Activated naive CD4-positive, alpha-beta T cell treated with anti-CD3 and anti-CD28 coated beads, Interleukin-2, amount 50 U/mL, for 72 hours (primary cell): ENCODE results near the gene SAMD14. TPM values are rescaled to one million over a fixed set of nuclear protein-coding genes. Genes with fewer than 3 reads are reported as not detected.

Source experiments
- ATAC-seq, 2 donors: fragments of 150-1000 bp; cut with Tn5 transposase; 2 replicates each; pipeline ENCODE4 v1.10.0; 2021; ENCODE audit warnings: mild to moderate bottlenecking in 2 of 2, moderate library complexity in 2 of 2
- DNase-seq, 2 donors: peaks; one replicate each; pipeline ENCODE4 v3.0.0; 2021 to 2022; ENCODE audit warnings: low spot score in 2 of 2
- H3K27ac Mint-ChIP-seq, 2 donors: one replicate each; pipeline ENCODE4 v1.8.0; 2022; ENCODE audit warnings: mild to moderate bottlenecking in 2 of 2, mixed read lengths in 2 of 2
- H3K36me3 Mint-ChIP-seq, 2 donors: one replicate each; pipeline ENCODE4 v1.8.0; 2022; ENCODE audit warnings: mixed read lengths in 2 of 2
- H3K9me3 Mint-ChIP-seq, 2 donors: one replicate each; pipeline ENCODE4 v1.8.0; 2022; ENCODE audit warnings: mixed read lengths in 2 of 2
- total RNA-seq, 2 donors: library from RNA; stranded (reverse); gene quantifications; one replicate each; pipeline ENCODE4 v1.2.3, GENCODE V29; 2022

The SAMD14 gene
- total RNA-seq, 2 donors from 2014 or later = 1.3 to 4.4 TPM

- no peak for ATAC-seq
These were observed 37.4 kb upstream of the SAMD14 start for GRCh38 chr17:50167371-50167770.

GRCh38 chr17:50166518-50167181 is 36.7 kb upstream of the SAMD14 start:
- ATAC-seq = no peak
- peaks cover 4 to 7% of the 10 kb centered on the region in 2 donors for H3K9me3 Mint-ChIP-seq
- peaks cover 0 to 4% of the 10 kb centered on the region in 2 donors for H3K36me3 Mint-ChIP-seq
- no peak for DNase-seq
- H3K27ac Mint-ChIP-seq = no peak overlapping the region

More at GRCh38 chr17:50167371-50167770, 37.4 kb upstream of the SAMD14 start:
- DNase-seq = no peak
- Mint-ChIP-seq H3K36me3 (peaks cover 0 to 3% of the 10 kb centered on the region in 2 donors), H3K9me3 (peaks cover 4% of the 10 kb centered on the region in 2 donors), H3K27ac (peak overlapping the region in 1 of 2 donors; percentile 79)

DNA sequence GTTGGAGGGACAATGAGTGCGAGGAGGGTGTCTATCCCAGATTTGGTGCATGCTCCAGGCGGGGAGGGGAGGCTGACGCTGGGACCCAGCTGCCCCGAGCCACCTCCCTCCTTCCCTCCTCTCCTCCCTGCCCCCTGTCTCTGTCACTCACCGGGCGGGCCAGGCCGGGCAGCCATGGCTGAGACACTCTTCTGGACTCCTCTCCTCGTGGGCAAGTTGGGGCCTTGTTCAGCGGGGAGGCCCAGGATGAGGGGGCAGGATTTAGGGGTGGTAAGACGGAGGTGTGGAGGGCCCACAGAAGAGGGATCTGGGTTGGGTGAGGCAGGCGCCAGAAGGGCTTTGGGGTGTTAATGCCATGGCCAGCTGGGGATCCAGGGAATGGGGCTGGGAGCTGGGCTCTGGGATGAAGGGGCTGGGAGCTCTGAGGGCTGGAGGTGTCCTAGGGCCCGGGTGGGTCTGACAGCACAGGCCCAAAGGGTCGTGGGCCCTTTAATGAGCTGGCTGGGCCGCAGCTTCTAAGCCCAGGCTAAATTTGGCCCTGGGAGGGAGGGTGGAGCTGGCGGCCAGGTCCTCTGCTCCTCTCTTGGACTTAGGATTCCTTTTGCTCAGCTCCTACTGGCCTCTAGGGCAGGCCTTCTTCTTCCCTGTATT is 36.0 kb upstream of the SAMD14 start, which contains the start of gene SGCA:
SGCA (plus strand) TSS at position 139 of the 651 bp plus-strand sequence; CDS start at position 175, 36 bp downstream.
- ATAC-seq (no peak), DNase-seq (no peak)
- Mint-ChIP-seq H3K9me3 (peaks cover 4 to 9% of the 10 kb centered on the region in 2 donors), H3K27ac (no peak within 1 kb of the TSS), H3K36me3 (peaks cover 0 to 4% of the 10 kb centered on the region in 2 donors)

GRCh38 chr17:50165466-50165865 is 35.5 kb upstream of the SAMD14 start:
- no peak overlapping the region for H3K27ac Mint-ChIP-seq
- peaks cover 4 to 9% of the 10 kb centered on the region in 2 donors for H3K9me3 Mint-ChIP-seq
- ATAC-seq (no peak), DNase-seq (no peak)
- peaks cover 0 to 4% of the 10 kb centered on the region in 2 donors for H3K36me3 Mint-ChIP-seq

- H3K27ac Mint-ChIP-seq = no peak overlapping the region
These were observed 35.1 kb upstream of the SAMD14 start for GRCh38 chr17:50165066-50165465.

DNA sequence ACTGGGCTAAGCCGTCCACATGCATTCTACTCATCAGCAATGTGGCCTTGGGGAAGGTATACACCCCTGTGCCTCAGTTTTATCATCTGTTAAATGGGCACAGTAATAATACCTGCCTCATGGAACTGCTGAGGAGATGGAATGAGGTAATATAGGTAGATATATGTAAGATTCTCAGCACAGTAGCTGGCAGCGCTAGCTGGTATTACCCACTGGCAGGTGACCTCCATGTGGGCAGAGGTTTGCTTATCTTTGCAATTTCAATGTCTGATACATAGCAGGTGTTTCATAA is 34.7 kb upstream of the SAMD14 start:
- no peak for DNase-seq
- no peak for ATAC-seq
- Mint-ChIP-seq H3K9me3 (peaks cover 4 to 9% of the 10 kb centered on the region in 2 donors), H3K27ac (no peak overlapping the region), H3K36me3 (peaks cover 0 to 4% of the 10 kb centered on the region in 2 donors)

More at GRCh38 chr17:50165066-50165465, 35.1 kb upstream of the SAMD14 start:
- Mint-ChIP-seq H3K36me3 (peaks cover 0 to 4% of the 10 kb centered on the region in 2 donors), H3K9me3 (peaks cover 4 to 9% of the 10 kb centered on the region in 2 donors)
- DNase-seq (no peak), ATAC-seq (no peak)

DNA sequence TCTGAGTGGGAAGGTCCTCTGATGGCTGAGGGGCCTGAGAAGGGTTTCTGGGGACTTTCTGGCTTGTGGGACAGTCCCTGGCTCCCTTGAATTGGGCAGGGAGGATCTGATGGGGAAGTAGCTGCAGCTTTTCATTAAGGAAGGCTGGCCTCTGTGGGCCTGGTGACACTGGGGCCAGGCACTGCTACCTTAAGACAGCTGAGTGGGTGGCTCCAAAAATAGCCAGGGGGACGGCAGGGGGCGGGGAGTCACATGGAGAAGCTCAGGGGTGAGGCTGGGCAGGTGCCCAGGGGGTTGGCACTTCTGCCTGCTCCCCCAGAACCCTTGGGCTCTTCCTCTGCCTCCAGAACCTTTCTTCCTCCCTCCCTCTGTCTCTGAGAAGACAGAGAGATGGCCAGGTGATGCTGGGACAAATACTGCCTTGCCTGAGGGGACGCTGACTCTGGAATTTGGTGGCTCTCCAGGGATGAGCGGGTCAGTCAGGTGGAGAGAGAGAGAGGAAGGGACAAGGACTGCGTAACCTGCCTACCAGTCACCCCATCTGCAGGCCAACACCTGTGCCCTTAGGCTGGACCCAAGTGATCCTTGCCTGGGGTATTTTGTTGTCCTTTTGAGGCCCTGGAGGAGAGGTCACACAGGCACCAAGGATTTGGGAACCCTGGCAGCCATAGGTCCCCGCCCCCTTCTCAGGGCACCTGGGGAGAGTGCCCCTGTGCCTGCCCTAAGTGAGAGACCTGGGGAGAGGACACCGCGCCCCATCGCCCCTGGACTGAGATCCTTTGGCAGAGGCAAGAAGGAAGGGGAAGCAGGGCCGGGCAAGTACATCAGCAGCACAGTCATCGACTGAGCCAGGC is 34.1 kb upstream of the SAMD14 start:
- ATAC-seq (no peak), DNase-seq (no peak)
- Mint-ChIP-seq H3K36me3 (peaks cover 0 to 4% of the 10 kb centered on the region in 2 donors), H3K9me3 (peaks cover 4 to 9% of the 10 kb centered on the region in 2 donors), H3K27ac (peak overlapping the region; percentile 37 to 95)

- DNase-seq (no peak), ATAC-seq (peak; percentile 20 to 45)
- Mint-ChIP-seq H3K9me3 (peaks cover 4 to 9% of the 10 kb centered on the region in 2 donors), H3K36me3 (peaks cover 0 to 4% of the 10 kb centered on the region in 2 donors), H3K27ac (peak overlapping the region; percentile 76 to 95)
These were observed 32.7 kb upstream of the SAMD14 start for GRCh38 chr17:50162466-50163254.

GRCh38 chr17:50161911-50162288 is 31.9 kb upstream of the SAMD14 start:
- peak in 1 of 2 donors; percentile 7 for ATAC-seq
- Mint-ChIP-seq H3K27ac (peak overlapping the region; percentile 95 to 98), H3K9me3 (peaks cover 4 to 9% of the 10 kb centered on the region in 2 donors), H3K36me3 (peaks cover 0 to 4% of the 10 kb centered on the region in 2 donors)
- DNase-seq = no peak

DNA sequence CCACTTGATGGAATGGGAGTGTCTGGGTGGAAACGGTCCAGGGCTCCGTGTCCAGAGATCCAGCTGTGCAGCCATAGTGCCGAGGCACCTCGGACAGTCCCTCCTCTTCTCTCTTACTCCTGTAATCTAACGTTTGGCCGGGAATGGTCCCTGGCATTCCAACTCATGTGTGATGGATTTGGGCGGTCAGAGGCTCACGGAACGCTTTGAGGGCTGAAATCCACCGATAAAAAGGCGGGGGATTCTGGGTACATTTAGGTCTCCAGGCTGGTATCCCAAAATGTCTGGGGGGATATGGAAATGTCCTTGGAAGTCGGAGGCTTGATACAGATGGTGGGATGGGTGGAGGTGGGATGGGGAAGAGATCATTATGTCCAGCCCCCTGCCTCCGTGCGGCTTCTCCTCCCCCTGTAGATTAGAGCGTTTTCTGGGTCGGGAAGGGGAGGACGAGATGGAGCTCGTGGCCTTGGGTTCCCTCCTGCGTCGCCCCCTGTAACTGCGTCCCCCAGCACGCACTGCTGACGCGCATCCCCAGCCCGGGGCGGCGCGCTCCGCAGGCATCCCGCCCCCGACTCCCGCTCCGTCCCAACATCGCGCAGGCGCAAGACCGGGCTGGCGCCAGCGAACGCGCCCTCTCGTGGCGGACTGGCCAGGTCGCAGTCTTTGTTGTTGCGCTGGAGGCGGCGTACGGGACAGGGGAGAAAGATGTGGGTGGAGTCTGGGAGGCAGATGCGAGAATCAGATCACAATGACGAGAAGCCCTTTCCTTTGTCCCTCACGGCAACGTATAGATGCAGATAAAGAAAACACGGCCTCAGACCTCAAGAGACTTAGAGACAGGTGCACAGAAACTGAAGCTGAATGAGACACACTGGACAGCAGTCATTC is 31.3 kb upstream of the SAMD14 start:
- DNase-seq (peak; percentile 97 to 99), ATAC-seq (peak; percentile 92 to 95)
- Mint-ChIP-seq H3K9me3 (peaks cover 4 to 9% of the 10 kb centered on the region in 2 donors), H3K27ac (peak overlapping the region; percentile 95 to 98), H3K36me3 (peaks cover 0 to 4% of the 10 kb centered on the region in 2 donors)

GRCh38 chr17:50157891-50158290 is 27.9 kb upstream of the SAMD14 start:
- Mint-ChIP-seq H3K9me3 (peaks cover 4 to 9% of the 10 kb centered on the region in 2 donors), H3K27ac (no peak overlapping the region)
- no peak for ATAC-seq

GRCh38 chr17:50155115-50155819 is 25.3 kb upstream of the SAMD14 start:
- Mint-ChIP-seq H3K36me3 (no peaks in the 10 kb centered on the region), H3K27ac (no peak overlapping the region), H3K9me3 (no peaks in the 10 kb centered on the region)
- DNase-seq (no peak), ATAC-seq (no peak)

More at GRCh38 chr17:50157891-50158290, 27.9 kb upstream of the SAMD14 start:
- H3K36me3 Mint-ChIP-seq = peaks cover 0 to 4% of the 10 kb centered on the region in 2 donors
- DNase-seq = no peak

- H3K27ac Mint-ChIP-seq = no peak overlapping the region
- no peak for DNase-seq
- H3K9me3 Mint-ChIP-seq = no peaks in the 10 kb centered on the region
- ATAC-seq = no peak
- H3K36me3 Mint-ChIP-seq = no peaks in the 10 kb centered on the region
These were observed 24.6 kb upstream of the SAMD14 start for GRCh38 chr17:50154604-50155003.

- H3K27ac Mint-ChIP-seq = no peak overlapping the region
- no peak for DNase-seq
These were observed 24.0 kb upstream of the SAMD14 start for GRCh38 chr17:50153650-50154575.

More at GRCh38 chr17:50153650-50154575, 24.0 kb upstream of the SAMD14 start:
- ATAC-seq = no peak
- Mint-ChIP-seq H3K36me3 (no peaks in the 10 kb centered on the region), H3K9me3 (no peaks in the 10 kb centered on the region)
